ENCODE data around the gene RPL4.

RPL4 gene

GRCh38 chr15:66514586-66514985 lies 9.9 kb upstream of the RPL4 start:
- peaks cover 4% of the 10 kb centered on the region; the same call in 1 of the 2 replicates for H3K79me2 ChIP-seq (ENCODE audit: insufficient read depth, low read length)
- no peaks in the 10 kb centered on the region for H3K9me3 ChIP-seq (ENCODE audit: insufficient read depth, low read length, severe bottlenecking)
- TF ChIP-seq EZH2 (IDR thresholded peaks at IDR 0.05; ENCODE audit: borderline replicate concordance, low read depth, low read length, severe bottlenecking), result no peak
- TF ChIP-seq, protein P1, sequence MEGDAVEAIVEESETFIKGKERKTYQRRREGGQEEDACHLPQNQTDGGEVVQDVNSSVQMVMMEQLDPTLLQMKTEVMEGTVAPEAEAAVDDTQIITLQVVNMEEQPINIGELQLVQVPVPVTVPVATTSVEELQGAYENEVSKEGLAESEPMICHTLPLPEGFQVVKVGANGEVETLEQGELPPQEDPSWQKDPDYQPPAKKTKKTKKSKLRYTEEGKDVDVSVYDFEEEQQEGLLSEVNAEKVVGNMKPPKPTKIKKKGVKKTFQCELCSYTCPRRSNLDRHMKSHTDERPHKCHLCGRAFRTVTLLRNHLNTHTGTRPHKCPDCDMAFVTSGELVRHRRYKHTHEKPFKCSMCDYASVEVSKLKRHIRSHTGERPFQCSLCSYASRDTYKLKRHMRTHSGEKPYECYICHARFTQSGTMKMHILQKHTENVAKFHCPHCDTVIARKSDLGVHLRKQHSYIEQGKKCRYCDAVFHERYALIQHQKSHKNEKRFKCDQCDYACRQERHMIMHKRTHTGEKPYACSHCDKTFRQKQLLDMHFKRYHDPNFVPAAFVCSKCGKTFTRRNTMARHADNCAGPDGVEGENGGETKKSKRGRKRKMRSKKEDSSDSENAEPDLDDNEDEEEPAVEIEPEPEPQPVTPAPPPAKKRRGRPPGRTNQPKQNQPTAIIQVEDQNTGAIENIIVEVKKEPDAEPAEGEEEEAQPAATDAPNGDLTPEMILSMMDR (IDR thresholded peaks at IDR 0.05; ENCODE audit: borderline replicate concordance, extremely low read depth, low read length, poor library complexity, severe bottlenecking), result no peak
- H3K9ac ChIP-seq (ENCODE audit: low read depth, low read length), result no peak overlapping the region
- no peak for DNase-seq
- peaks cover 47% of the 10 kb centered on the region for H3K36me3 ChIP-seq (ENCODE audit: insufficient read depth, low read length)
- no peak overlapping the region for H3K27ac ChIP-seq (ENCODE audit: low read length)
- H4K20me1 ChIP-seq (ENCODE audit: insufficient read depth, low read length), result no peaks in the 10 kb centered on the region
- H3K4me2 ChIP-seq (ENCODE audit: insufficient read depth, low read length), result no peak overlapping the region
- H3K4me3 ChIP-seq (ENCODE audit: low read depth in 1 of 2, low read length in 2 of 2), result no peak overlapping the region
- no peak overlapping the region for H2AFZ ChIP-seq (ENCODE audit: low read depth, low read length)
- no peaks in the 10 kb centered on the region for H3K4me1 ChIP-seq (ENCODE audit: insufficient read depth, low read length)
- ATAC-seq (ENCODE audit: insufficient read depth, low read depth), result no peak
- no peaks in the 10 kb centered on the region for H3K27me3 ChIP-seq (ENCODE audit: insufficient read depth, low read length, poor library complexity)

DNA sequence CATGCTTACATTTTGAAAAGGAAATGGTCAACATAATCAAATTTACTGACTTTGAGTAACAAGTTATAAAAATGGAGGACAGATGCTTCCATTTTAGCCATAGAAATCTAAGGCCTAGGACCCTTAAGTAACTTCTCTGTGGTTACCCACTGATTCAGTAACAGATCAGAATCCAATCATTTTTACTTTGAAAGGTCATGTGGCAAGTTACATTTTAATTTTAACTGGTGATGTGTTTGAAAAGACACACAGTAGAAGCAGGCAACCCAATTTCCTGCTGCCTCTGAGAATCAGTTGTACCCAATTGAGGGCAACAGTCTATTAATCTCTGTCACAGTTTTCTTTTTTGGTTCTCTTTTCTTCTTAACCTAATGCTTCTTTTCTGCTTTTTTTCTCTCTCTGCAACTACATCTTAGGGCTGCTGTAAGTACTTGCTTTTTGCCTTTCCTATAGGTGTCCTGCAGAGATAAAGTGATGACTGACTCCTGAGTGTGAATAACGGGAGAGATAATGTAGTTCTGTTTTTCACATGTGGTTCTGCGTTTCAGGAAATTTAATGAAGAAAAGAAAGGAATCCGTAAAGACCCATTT lies 3.7 kb upstream of the RPL4 start:
- TF ChIP-seq, protein P1 (IDR thresholded peaks at IDR 0.05; ENCODE audit: borderline replicate concordance, extremely low read depth, low read length, poor library complexity, severe bottlenecking), result no peak
- no peak for TF ChIP-seq EZH2 (IDR thresholded peaks at IDR 0.05; ENCODE audit: borderline replicate concordance, low read depth, low read length, severe bottlenecking)
- H3K27me3 ChIP-seq (ENCODE audit: insufficient read depth, low read length, poor library complexity), result no peaks in the 10 kb centered on the region
- no peak overlapping the region for H3K27ac ChIP-seq (ENCODE audit: low read length)
- no peak overlapping the region for H3K4me2 ChIP-seq (ENCODE audit: insufficient read depth, low read length)
- no peak for ATAC-seq (ENCODE audit: insufficient read depth, low read depth)
- H3K9ac ChIP-seq (ENCODE audit: low read depth, low read length), result no peak overlapping the region
- H2AFZ ChIP-seq (ENCODE audit: low read depth, low read length), result no peak overlapping the region
- H4K20me1 ChIP-seq (ENCODE audit: insufficient read depth, low read length), result peaks cover 4% of the 10 kb centered on the region; the same call in 1 of the 2 replicates
- peaks cover 19% of the 10 kb centered on the region for H3K36me3 ChIP-seq (ENCODE audit: insufficient read depth, low read length)
- no peak overlapping the region for H3K4me3 ChIP-seq (ENCODE audit: low read depth in 1 of 2, low read length in 2 of 2)
- DNase-seq, result no peak
- peaks cover 28% of the 10 kb centered on the region for H3K4me1 ChIP-seq (ENCODE audit: insufficient read depth, low read length)
- H3K79me2 ChIP-seq (ENCODE audit: insufficient read depth, low read length), result peaks cover 58% of the 10 kb centered on the region
- H3K9me3 ChIP-seq (ENCODE audit: insufficient read depth, low read length, severe bottlenecking), result no peaks in the 10 kb centered on the region

GRCh38 chr15:66505818-66506217 lies 1.2 kb upstream of the RPL4 start:
- H2AFZ ChIP-seq (ENCODE audit: low read depth, low read length), result peak overlapping the region; percentile 86
- peak overlapping the region; percentile 95 for H3K27ac ChIP-seq (ENCODE audit: low read length)
- H3K4me1 ChIP-seq (ENCODE audit: insufficient read depth, low read length), result peaks cover 44% of the 10 kb centered on the region

More at GRCh38 chr15:66505818-66506217, 1.2 kb upstream of the RPL4 start:
- H3K36me3 ChIP-seq (ENCODE audit: insufficient read depth, low read length), result peaks cover 42% of the 10 kb centered on the region
- DNase-seq, result no peak
- no peak for ATAC-seq (ENCODE audit: insufficient read depth, low read depth)
- TF ChIP-seq EZH2 (IDR thresholded peaks at IDR 0.05; ENCODE audit: borderline replicate concordance, low read depth, low read length, severe bottlenecking), result no peak
- TF ChIP-seq, protein P1 (IDR thresholded peaks at IDR 0.05; ENCODE audit: borderline replicate concordance, extremely low read depth, low read length, poor library complexity, severe bottlenecking), result no peak
- H3K4me2 ChIP-seq (ENCODE audit: insufficient read depth, low read length), result peak overlapping the region; percentile 71
- no peaks in the 10 kb centered on the region for H3K27me3 ChIP-seq (ENCODE audit: insufficient read depth, low read length, poor library complexity)
- H3K4me3 ChIP-seq (ENCODE audit: low read depth in 1 of 2, low read length in 2 of 2), result peak overlapping the region; percentile 80 to 83; a peak in 3 of 4 replicates
- peak overlapping the region; percentile 76 for H3K9ac ChIP-seq (ENCODE audit: low read depth, low read length)
- H3K9me3 ChIP-seq (ENCODE audit: insufficient read depth, low read length, severe bottlenecking), result no peaks in the 10 kb centered on the region
- peaks cover 83% of the 10 kb centered on the region for H3K79me2 ChIP-seq (ENCODE audit: insufficient read depth, low read length)
- H4K20me1 ChIP-seq (ENCODE audit: insufficient read depth, low read length), result peaks cover 13% of the 10 kb centered on the region

Data from DND-41 (cell line).